Gastrocnemius medialis (tissue), 4 donors: ENCODE data around the gene SEMA3C.

ENCODE experiments used
- POLR2A ChIP-seq, 2 donors: fragments of 450-650 bp; IDR thresholded peaks; one replicate each; pipeline ENCODE4 v1.6.1; 2017; ENCODE audit warnings: antibody characterized with exemption in 2 of 2, mild to moderate bottlenecking in 2 of 2, moderate library complexity in 2 of 2
- TF ChIP-seq, protein P1 (sequence below), 5 experiments: fragments of 450-650 bp in 3 of 5; fragments of 200-600 bp in 2 of 5; sonication (generic) in 2 of 5; IDR thresholded peaks in 4 of 5; conservative IDR thresholded peaks in 1 of 5; 1 replicate in 4 of 5; 2 replicates in 1 of 5; pipeline ENCODE4 v1.5.1; 2016 to 2019; ENCODE audit warnings: antibody characterized with exemption in 5 of 5, mild to moderate bottlenecking in 3 of 5, moderate library complexity in 3 of 5

DNA sequence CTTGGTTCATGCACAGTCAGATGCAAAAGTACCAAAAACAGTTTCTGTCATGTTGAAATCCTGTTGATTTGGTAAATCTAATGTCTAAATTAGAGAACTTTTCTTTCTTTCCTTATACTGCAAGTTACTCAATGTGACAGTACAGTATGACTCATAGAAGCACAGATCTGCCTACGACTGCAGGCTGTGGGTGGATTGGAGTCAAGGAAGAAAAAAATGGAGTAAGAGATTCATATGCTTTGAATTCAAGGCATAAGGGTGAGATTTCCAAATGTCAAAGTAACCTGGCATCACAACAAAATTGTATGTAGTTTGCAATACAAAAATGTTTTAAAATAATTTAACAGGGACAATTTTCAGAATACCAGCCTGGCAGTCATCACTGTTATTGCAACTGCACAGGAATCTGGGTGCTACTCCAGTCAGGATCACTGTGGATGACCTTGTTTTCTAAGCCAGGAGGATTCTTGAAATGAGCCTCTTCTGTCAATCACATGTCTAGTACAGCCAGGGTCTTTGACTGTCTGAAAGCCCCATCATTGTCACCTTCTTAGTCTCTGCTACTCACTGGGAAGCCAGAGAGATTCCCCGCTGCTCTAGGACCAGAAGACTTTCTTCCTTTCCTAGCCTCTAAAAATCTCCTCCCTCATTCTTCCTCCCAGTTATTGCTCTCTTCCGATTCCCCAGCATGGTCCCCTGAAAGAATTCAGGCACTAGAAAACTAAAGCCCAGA lies 196.8 kb downstream of the SEMA3C start:
- TF ChIP-seq, protein P1, sequence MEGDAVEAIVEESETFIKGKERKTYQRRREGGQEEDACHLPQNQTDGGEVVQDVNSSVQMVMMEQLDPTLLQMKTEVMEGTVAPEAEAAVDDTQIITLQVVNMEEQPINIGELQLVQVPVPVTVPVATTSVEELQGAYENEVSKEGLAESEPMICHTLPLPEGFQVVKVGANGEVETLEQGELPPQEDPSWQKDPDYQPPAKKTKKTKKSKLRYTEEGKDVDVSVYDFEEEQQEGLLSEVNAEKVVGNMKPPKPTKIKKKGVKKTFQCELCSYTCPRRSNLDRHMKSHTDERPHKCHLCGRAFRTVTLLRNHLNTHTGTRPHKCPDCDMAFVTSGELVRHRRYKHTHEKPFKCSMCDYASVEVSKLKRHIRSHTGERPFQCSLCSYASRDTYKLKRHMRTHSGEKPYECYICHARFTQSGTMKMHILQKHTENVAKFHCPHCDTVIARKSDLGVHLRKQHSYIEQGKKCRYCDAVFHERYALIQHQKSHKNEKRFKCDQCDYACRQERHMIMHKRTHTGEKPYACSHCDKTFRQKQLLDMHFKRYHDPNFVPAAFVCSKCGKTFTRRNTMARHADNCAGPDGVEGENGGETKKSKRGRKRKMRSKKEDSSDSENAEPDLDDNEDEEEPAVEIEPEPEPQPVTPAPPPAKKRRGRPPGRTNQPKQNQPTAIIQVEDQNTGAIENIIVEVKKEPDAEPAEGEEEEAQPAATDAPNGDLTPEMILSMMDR (IDR thresholded peaks at IDR 0.05 in 4 of 5, conservative IDR thresholded peaks at IDR 0.05 in 1 of 5) = no peak
- no peak for TF ChIP-seq POLR2A (IDR thresholded peaks at IDR 0.05)
